Measurements from ENCODE around the gene OR10K1. TPM values are rescaled to one million over a fixed set of nuclear protein-coding genes. Genes with fewer than 3 reads are reported as not detected.

Gene OR10K1
- total RNA-seq, 1 experiment from 2014 or later: not detected

Other genes starting within 250 kb of the OR10K1 start
- not detected in 2 replicates for gene CD1A, start 207.4 kb upstream of the OR10K1 start, total RNA-seq (2014; rRNA removed)
- gene CD1C, start 171.9 kb upstream of the OR10K1 start, total RNA-seq (2014; rRNA removed): not detected in 2 replicates
- not detected in 2 replicates for gene CD1B, start 130.3 kb upstream of the OR10K1 start, total RNA-seq (2014; rRNA removed)
- gene CD1E, start 107.9 kb upstream of the OR10K1 start, total RNA-seq (2014; rRNA removed): not detected in 2 replicates
- gene OR10T2, start 62.4 kb upstream of the OR10K1 start, total RNA-seq (2014; rRNA removed): not detected in 2 replicates
- not detected in 2 replicates for gene OR10K2, start 35.6 kb upstream of the OR10K1 start, total RNA-seq (2014; rRNA removed)
- not detected in 2 replicates for gene OR10R2, start 10.4 kb downstream of the OR10K1 start, total RNA-seq (2014; rRNA removed)
- gene OR6Y1, start 92.6 kb downstream of the OR10K1 start, total RNA-seq (2014; rRNA removed): not detected in 2 replicates
- not detected in 2 replicates for gene OR6P1, start 108.7 kb downstream of the OR10K1 start, total RNA-seq (2014; rRNA removed)
- not detected in 2 replicates for gene OR10X1, start 118.1 kb downstream of the OR10K1 start, total RNA-seq (2014; rRNA removed)
- not detected in 2 replicates for gene OR10Z1, start 143.4 kb downstream of the OR10K1 start, total RNA-seq (2014; rRNA removed)
- not detected in 2 replicates for gene SPTA1, start 224.9 kb downstream of the OR10K1 start, total RNA-seq (2014; rRNA removed)
- not detected in 2 replicates for gene OR6K2, start 238.8 kb downstream of the OR10K1 start, total RNA-seq (2014; rRNA removed)

Data from LHCN-M2 (cell line).